Uterus (tissue), 4 donors: ENCODE data around the gene SLC7A7. TPM values are rescaled to one million over a fixed set of nuclear protein-coding genes. Genes with fewer than 3 reads are reported as not detected.

Source experiments
- DNase-seq, 2 donors: peaks; one replicate each; pipeline ENCODE4 v3.0.0-alpha.2; 2019 to 2020
- H3K27ac ChIP-seq, 2 donors: fragments of 200-600 bp; sonication (generic); 1 replicate in 1 of 2; 2 replicates in 1 of 2; pipeline ENCODE4 v1.5.1; 2016 to 2018
- H3K27me3 ChIP-seq, 2 donors: fragments of 200-600 bp; sonication (generic); one replicate each; pipeline ENCODE4 v1.5.1; 2018 to 2019; ENCODE audit warnings: control low read depth in 1 of 2
- H3K36me3 ChIP-seq, 2 donors: fragments of 200-600 bp; sonication (generic); one replicate each; pipeline ENCODE4 v1.5.1; 2019; ENCODE audit warnings: control low read depth in 1 of 2
- H3K4me1 ChIP-seq, 2 donors: fragments of 200-600 bp; sonication (generic); one replicate each; pipeline ENCODE4 v1.5.1; 2018 to 2019; ENCODE audit warnings: control low read depth in 1 of 2
- H3K4me3 ChIP-seq, 2 donors: fragments of 200-600 bp; sonication (generic); 1 replicate in 1 of 2; 2 replicates in 1 of 2; pipeline ENCODE4 v1.5.1; 2018 to 2019; ENCODE audit warnings: mild to moderate bottlenecking in 1 of 2
- H3K9me3 ChIP-seq, 2 donors: fragments of 200-600 bp; sonication (generic); one replicate each; pipeline ENCODE4 v1.5.1; 2019; ENCODE audit warnings: control low read depth in 1 of 2
- CTCF ChIP-seq, 4 experiments: fragments of 200-600 bp in 2 of 4; fragments of 450-650 bp in 2 of 4; sonication (generic) in 2 of 4; IDR thresholded peaks; one replicate each; pipeline ENCODE4 v1.5.1; 2016 to 2019; ENCODE audit warnings: antibody characterized with exemption in 4 of 4, mild to moderate bottlenecking in 2 of 4, moderate library complexity in 1 of 4
- POLR2A ChIP-seq, 2 donors: fragments of 450-650 bp; IDR thresholded peaks; one replicate each; pipeline ENCODE4 v1.6.1; 2016; ENCODE audit warnings: antibody characterized with exemption in 2 of 2, mild to moderate bottlenecking in 1 of 2, moderate library complexity in 1 of 2
- intact Hi-C: fragments of 100-400 bp; cut with DNase I; formaldehyde crosslinking; loops from one replicate; pipeline ENCODE4 v1.15.1; 2023; ENCODE audit warnings: low total_unique reads
- total RNA-seq, 4 donors: library from RNA; depleted of rRNA in 3 of 4; stranded (reverse); fragments of >200 nt in 3 of 4; gene quantifications; one replicate each; pipeline versions ENCODE4 v1.1.0 to v1.2.4, GENCODE V29; 2014 to 2023
- donor health status: DM: yes; HTN: yes; CAD: no.

The SLC7A7 gene
- total RNA-seq, 4 donors from 2014 or later: 2.8 to 15.6 (median 6.8) TPM

GRCh38 chr14:22773162-22774010 is 41.8 kb downstream of the SLC7A7 start:
- Histone ChIP-seq H3K27ac (no peak overlapping the region), H3K36me3 (no peaks in the 10 kb centered on the region), H3K27me3 (no peaks in the 10 kb centered on the region), H3K4me1 (no peaks in the 10 kb centered on the region), H3K4me3 (no peak overlapping the region), H3K9me3 (no peaks in the 10 kb centered on the region)
- DNase-seq: no peak
- intact Hi-C loops: no loop called here
- TF ChIP-seq CTCF (IDR thresholded peaks at IDR 0.05) (no peak), POLR2A (IDR thresholded peaks at IDR 0.05) (no peak)

GRCh38 chr14:22772725-22773124 is 42.5 kb downstream of the SLC7A7 start:
- Histone ChIP-seq H3K36me3 (no peaks in the 10 kb centered on the region), H3K4me3 (no peak overlapping the region)
- intact Hi-C loops: no loop called here

GRCh38 chr14:22770481-22771187 is 44.6 kb downstream of the SLC7A7 start:
- Histone ChIP-seq H3K4me3 (no peak overlapping the region), H3K9me3 (no peaks in the 10 kb centered on the region), H3K27ac (no peak overlapping the region), H3K4me1 (no peaks in the 10 kb centered on the region), H3K27me3 (no peaks in the 10 kb centered on the region), H3K36me3 (no peaks in the 10 kb centered on the region)
- no peak for TF ChIP-seq POLR2A (IDR thresholded peaks at IDR 0.05)
- no peak for TF ChIP-seq CTCF (IDR thresholded peaks at IDR 0.05)
- DNase-seq: no peak
- intact Hi-C loops: no loop called here

More at GRCh38 chr14:22772725-22773124, 42.5 kb downstream of the SLC7A7 start:
- H3K27ac ChIP-seq: no peak overlapping the region
- no peaks in the 10 kb centered on the region for H3K9me3 ChIP-seq
- no peak for DNase-seq
- no peak for TF ChIP-seq CTCF (IDR thresholded peaks at IDR 0.05)
- no peak for TF ChIP-seq POLR2A (IDR thresholded peaks at IDR 0.05)
- no peaks in the 10 kb centered on the region for H3K27me3 ChIP-seq
- no peaks in the 10 kb centered on the region for H3K4me1 ChIP-seq

- no peaks in the 10 kb centered on the region for H3K9me3 ChIP-seq
- H3K27me3 ChIP-seq: no peaks in the 10 kb centered on the region
- no peak overlapping the region for H3K27ac ChIP-seq
- H3K4me3 ChIP-seq: no peak overlapping the region
- TF ChIP-seq CTCF (IDR thresholded peaks at IDR 0.05) (no peak), POLR2A (IDR thresholded peaks at IDR 0.05) (no peak)
- H3K4me1 ChIP-seq: no peaks in the 10 kb centered on the region
- H3K36me3 ChIP-seq: no peaks in the 10 kb centered on the region
- DNase-seq: no peak
- intact Hi-C loops: no loop called here
Observed at GRCh38 chr14:22769369-22769768, 45.9 kb downstream of the SLC7A7 start.

- Histone ChIP-seq H3K4me3 (no peak overlapping the region), H3K4me1 (no peaks in the 10 kb centered on the region), H3K27me3 (no peaks in the 10 kb centered on the region), H3K9me3 (no peaks in the 10 kb centered on the region), H3K36me3 (no peaks in the 10 kb centered on the region), H3K27ac (no peak overlapping the region)
- TF ChIP-seq POLR2A (IDR thresholded peaks at IDR 0.05) (no peak), CTCF (IDR thresholded peaks at IDR 0.05) (no peak)
- no peak for DNase-seq
- intact Hi-C loops: no loop called here
Observed at GRCh38 chr14:22768947-22769346, 46.3 kb downstream of the SLC7A7 start.
